GM18517 (cell line): ENCODE results near the gene FGR.
"Not testable (repeated sequence)": the region's sequence is repeated elsewhere in the genome, so short reads cannot be mapped to it uniquely, and the experiment has no call there.

Source experiments
- ATAC-seq: cut with Tn5 transposase; IDR thresholded peaks from one replicate; pipeline ENCODE4 v1.9.1; 2021; ENCODE audit warnings: mild to moderate bottlenecking, moderate library complexity; ENCODE audit not compliant: unreplicated experiment

Gene FGR

GRCh38 chr1:27634985-27635367, at the start of gene FGR:
TSS of gene FGR (minus strand) at chr1:27635185. CDS start at chr1:27623916, 11,269 bp downstream.
- ATAC-seq = no peak

DNA sequence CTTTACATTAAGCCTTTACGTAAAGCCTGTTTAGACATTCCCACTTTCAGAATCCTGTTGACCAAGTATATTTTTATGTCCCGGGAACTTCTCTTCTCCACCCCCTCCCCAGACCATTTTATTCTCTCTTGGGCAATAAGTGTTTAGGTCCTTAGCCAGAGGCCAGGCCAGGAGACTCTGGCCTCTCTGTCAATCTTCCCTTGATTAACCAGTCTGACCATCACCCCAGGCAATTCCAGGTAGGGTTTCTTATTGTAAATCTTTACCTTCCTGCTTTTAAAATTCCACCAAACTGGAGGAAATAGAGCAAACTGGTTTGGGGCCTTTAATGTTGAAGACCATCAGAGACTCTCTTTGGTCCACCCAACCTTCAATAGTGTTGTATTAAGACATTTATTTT, 49.2 kb upstream of the FGR start:
- no peak for ATAC-seq

DNA sequence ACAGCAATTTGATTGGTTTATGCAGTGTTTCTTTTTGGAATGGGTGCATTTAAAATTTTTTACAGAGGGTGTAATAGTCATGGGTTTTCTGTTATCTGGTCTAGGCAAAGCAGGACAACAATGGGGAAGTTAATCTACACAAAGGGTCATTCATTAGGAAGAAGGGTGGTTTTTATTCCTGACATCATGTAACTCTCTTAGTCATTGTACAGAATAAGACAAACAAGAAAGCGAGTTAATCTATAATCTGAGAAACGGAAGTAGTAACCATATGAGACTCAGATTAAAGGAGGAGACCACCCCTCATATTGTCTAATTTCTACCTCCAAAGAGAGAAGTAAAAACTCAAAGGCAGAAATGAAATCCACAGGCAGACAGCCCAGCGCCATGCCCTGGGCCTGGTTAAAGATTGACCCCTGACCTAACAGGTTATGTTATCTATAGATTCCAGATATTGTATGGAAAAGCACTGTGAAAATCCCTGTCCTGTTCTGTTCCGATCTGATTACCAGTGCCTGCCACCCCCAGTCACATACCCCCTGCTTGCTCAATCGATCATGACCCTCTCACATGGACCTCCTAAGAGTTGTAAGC, 47.5 kb upstream of the FGR start:
- no peak for ATAC-seq

DNA sequence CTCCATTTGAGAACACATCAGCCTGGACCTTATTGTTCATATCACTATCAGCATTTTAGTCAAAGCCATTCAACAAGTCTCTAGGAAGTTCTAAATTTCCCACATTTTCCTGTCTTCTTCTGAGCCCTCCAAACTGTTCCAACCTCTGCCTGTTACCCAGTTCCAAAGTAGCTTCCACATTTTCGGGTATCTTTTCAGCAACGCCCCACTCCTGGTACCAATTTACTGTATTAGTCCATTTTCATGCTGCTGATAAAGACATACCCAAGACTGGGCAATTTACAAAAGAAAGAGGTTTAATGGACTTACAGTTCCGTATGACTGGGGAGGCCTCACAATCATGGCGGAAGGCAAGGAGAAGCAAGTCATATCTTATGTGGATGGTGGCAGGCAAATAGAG, 46.6 kb upstream of the FGR start:
- ATAC-seq = not testable (repeated sequence)

GRCh38 chr1:27680225-27680791, 45.3 kb upstream of the FGR start:
- not testable (repeated sequence) for ATAC-seq

GRCh38 chr1:27678747-27679146, 43.8 kb upstream of the FGR start:
- no peak for ATAC-seq

DNA sequence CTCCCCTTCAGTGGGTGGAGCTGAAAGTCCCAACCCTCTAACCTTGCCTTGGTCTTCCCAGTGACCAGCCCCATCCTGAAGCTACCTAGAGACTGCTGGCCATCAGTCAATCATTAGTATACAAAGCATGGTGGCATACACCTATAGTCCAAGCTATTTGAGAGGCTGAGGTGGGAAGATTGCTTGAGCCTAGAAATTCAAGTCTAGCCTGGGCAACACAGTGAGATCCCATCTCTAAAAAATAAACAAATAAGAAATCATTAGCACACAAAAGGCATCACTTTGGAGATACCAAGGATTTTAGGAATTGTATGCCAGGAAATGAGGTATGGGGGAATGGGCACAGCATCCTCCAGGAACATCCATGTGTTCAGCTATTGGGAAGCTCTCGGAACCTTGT, 41.4 kb upstream of the FGR start:
- no peak for ATAC-seq

DNA sequence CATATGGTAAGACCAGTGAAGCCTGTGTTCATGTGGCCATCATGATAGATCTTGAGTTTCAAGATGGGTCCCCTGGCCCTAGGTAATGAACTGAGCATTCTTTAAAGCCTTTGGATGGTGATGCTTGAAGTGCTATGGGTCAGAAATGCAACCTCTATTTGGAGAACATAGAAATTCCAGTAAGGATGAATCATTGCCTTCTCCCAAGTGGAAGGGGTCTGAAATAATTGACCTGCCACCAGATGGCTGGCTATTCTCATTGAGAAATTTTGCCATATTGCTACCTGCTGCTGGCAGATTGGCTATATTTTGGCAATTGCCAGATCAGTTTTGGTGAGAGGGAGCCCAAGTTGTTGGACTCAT, 37.7 kb upstream of the FGR start:
- no peak for ATAC-seq

DNA sequence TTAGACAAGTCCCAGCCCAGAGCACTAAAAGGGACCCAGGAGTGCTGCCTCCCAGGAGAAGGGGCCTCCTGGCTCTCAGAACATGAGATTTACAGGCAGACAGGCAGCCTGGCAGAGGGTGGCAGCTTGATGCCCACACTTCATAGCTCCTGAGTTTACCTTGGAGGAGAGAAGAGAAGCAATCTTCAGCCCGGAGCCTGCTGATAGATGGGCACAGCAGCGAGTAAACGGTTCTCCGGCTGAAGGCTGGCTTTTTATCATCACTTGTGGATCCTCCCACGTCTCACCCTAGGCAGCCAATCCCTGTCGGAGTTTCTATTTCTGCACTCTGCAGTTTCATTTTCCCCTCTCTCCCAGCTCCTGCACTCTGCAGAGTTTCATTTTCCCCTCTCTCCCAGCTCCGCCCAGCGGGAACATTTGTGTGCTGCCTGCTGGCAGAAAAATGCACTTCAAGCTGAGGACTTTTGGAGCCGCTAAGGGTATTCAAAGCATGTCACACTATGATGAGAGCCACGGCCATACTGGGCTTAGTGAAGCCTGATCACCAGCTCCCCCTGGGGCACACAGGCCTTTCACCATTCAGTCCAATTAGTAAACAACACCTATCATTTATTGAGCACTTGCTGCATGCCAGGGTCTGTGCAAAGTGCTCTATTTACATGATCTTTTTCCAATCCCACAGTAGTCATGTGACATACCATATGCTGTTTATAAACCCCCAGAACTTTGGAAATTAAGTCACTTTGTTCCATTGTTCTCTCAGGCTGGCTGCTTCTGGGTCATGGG, 37.2 kb upstream of the FGR start, which contains the start of gene IFI6:
Gene IFI6, minus strand, starts transcription at position 229 of the 786 bp plus-strand sequence. CDS start 2,878 bp downstream, outside the sequence.
- peak; percentile 79 for ATAC-seq

GRCh38 chr1:27669876-27670275, 34.9 kb upstream of the FGR start:
- ATAC-seq = no peak

GRCh38 chr1:27668808-27669723, 34.1 kb upstream of the FGR start:
- ATAC-seq = no peak

GRCh38 chr1:27668121-27668807, 33.3 kb upstream of the FGR start:
- no peak for ATAC-seq

- ATAC-seq = no peak
These were observed 31.8 kb upstream of the FGR start for GRCh38 chr1:27666791-27667254.

- ATAC-seq = no peak
These were observed 31.3 kb upstream of the FGR start for GRCh38 chr1:27666294-27666693.

DNA sequence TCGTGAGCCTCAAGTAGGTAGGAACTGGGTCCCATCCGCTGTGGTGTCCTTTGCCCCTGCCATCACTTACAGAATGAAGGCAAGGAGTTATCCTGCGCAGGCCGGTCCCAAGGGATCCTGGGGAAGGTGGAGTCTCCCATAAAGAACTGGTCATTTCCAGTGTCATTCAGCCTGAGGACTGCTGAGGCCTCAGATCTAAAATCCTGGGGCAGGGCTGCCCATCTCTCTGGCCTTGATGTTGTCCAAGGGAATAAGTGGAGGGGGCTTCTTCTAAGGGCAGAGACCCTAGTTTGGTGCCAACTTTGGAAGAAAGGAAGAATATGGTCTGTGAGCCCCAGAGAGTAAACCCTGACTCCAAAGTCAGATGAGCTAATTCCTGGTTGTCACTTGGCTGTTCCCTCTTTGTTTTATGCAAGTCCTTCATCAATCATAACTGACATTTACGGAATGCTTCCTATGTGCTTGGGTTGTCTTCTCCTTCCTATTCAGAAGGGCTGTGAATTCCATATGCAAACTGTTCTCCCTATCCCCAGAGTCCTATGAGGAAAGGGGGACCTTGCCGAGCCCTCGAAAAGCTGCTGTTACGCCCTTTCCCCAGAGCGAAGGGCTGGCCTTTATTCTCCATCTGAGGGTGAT, 30.1 kb upstream of the FGR start:
- ATAC-seq = no peak

DNA sequence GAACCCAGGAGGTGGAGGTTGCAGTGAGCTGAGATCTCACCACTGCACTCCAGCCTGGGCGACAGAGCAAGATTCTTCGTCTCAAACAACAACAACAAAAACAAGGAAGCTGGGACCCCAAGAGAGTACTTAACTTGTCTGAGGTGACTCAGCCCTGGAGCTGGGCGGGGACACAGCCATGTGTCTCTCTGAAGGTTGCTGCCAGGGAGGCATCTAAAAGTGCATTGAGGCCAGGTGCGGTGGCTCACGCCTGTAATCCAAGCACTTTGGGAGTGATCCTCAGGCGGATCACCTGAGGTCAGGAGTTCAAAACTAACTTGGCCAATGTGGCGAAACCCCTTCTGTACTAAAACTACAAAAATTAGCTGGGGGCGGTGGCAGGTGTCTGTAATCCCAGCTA, 29.3 kb upstream of the FGR start:
- no peak for ATAC-seq

- ATAC-seq = peak; percentile 40
These were observed 27.9 kb upstream of the FGR start for GRCh38 chr1:27662707-27663393.

DNA sequence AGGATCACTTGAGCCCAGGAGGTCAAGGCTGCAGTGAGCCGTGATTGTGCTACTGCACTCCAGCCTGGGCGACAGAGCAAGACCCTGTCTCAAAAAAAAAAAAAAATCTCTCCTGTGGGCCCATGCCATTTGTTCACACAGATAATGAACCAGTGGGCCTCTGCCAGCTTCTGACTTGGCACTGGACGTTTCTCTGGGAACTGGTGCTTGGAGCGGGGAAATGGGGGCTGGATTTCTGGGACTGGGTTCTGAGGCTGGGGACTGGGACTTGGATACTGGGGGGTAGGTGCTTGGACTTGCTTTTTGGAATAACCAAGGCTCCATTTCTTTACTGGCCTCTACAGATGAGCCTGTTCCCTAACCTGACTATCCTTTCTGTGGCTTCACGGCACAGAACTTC, 27.3 kb upstream of the FGR start:
- ATAC-seq = no peak

GRCh38 chr1:27661412-27662075, 26.6 kb upstream of the FGR start:
- ATAC-seq = no peak
